ENCODE measurements around the gene FAM187B.

Gene FAM187B

GRCh38 chr19:35269438-35270117, 41.0 kb upstream of the FAM187B start (continued):
- TF ChIP-seq ZBTB8A (tag by site-specific recombination; IDR thresholded peaks at IDR 0.05), result peak; percentile 93
- TF ChIP-seq OSR2 (tag by site-specific recombination; IDR thresholded peaks at IDR 0.05), result no peak; the same call in 1 of the 2 replicates
- no peak for TF ChIP-seq ZNF202 (tag by site-specific recombination; IDR thresholded peaks at IDR 0.05; ENCODE audit: borderline replicate concordance)
- TF ChIP-seq ZNF600 (tag by site-specific recombination; IDR thresholded peaks at IDR 0.05), result 0 out of 2 replicates have a peak, but pooled peaks have one; percentile 65
- peak; percentile 32; the same call in 1 of the 2 replicates for TF ChIP-seq ZBTB44 (tag by site-specific recombination; IDR thresholded peaks at IDR 0.05)
- no peak for TF ChIP-seq ZNF514 (tag by site-specific recombination; IDR thresholded peaks at IDR 0.05)
- no peak for TF ChIP-seq ZNF19 (tag by site-specific recombination; IDR thresholded peaks at IDR 0.05; ENCODE audit: low read depth)
- TF ChIP-seq ZSCAN5A (tag by site-specific recombination; IDR thresholded peaks at IDR 0.05), result peak; percentile 33; the same call in 1 of the 2 replicates
- no peak for TF ChIP-seq IKZF3 (tag by site-specific recombination; IDR thresholded peaks at IDR 0.05)
- TF ChIP-seq SCRT2 (tag by site-specific recombination; IDR thresholded peaks at IDR 0.05), result no peak
- TF ChIP-seq ZBTB10 (tag by site-specific recombination; IDR thresholded peaks at IDR 0.05), result peak; percentile 75
- TF ChIP-seq HOXD13 (CRISPR knock-in tag; IDR thresholded peaks at IDR 0.05; ENCODE audit: borderline replicate concordance), result no peak
- peak; percentile 79 for TF ChIP-seq YY1 (tag by site-specific recombination; IDR thresholded peaks at IDR 0.05)
- TF ChIP-seq ZNF610 (tag by site-specific recombination; IDR thresholded peaks at IDR 0.05; ENCODE audit: borderline replicate concordance), result no peak
- no peak; the same call in 1 of the 2 replicates for TF ChIP-seq ZNF148 (tag by site-specific recombination; IDR thresholded peaks at IDR 0.05; ENCODE audit: borderline replicate concordance)
- peak; percentile 81 for TF ChIP-seq ZNF76 (tag by site-specific recombination; IDR thresholded peaks at IDR 0.05; ENCODE audit: borderline replicate concordance, low read depth)
- TF ChIP-seq EGR2 (tag by site-specific recombination; IDR thresholded peaks at IDR 0.05; ENCODE audit: low read depth), result no peak
- TF ChIP-seq GLIS1 (tag by site-specific recombination; IDR thresholded peaks at IDR 0.05), result peak; percentile 71
- no peak for TF ChIP-seq ZNF175 (tag by site-specific recombination; IDR thresholded peaks at IDR 0.05)
- no peak for TF ChIP-seq ZNF580 (tag by site-specific recombination; IDR thresholded peaks at IDR 0.05)
- TF ChIP-seq ZNF404 (tag by site-specific recombination; IDR thresholded peaks at IDR 0.05), result no peak
- TF ChIP-seq ZNF639 (tag by site-specific recombination; IDR thresholded peaks at IDR 0.05), result no peak
- TF ChIP-seq CTCF (tag by site-specific recombination; IDR thresholded peaks at IDR 0.05), result peak; percentile 96
- TF ChIP-seq PRDM1 (tag by site-specific recombination; IDR thresholded peaks at IDR 0.05), result no peak
- TF ChIP-seq ZNF544 (tag by site-specific recombination; IDR thresholded peaks at IDR 0.05), result no peak
- no peak for TF ChIP-seq ZXDB (tag by site-specific recombination; IDR thresholded peaks at IDR 0.05)
- no peak for TF ChIP-seq ZNF555 (tag by site-specific recombination; conservative IDR thresholded peaks at IDR 0.05)
